Natural killer cell (primary cell): ENCODE data around the gene KRTAP5-8. TPM values are rescaled to one million over a fixed set of nuclear protein-coding genes. Genes with fewer than 3 reads are reported as not detected.

Source experiments
- ATAC-seq, 3 donors: fragments of 150-1000 bp in 2 of 3; fragments of 200-7000 bp in 1 of 3; cut with Tn5 transposase; 1 replicate in 1 of 3; 2 replicates in 2 of 3; pipeline ENCODE4 v1.10.0; 2021; ENCODE audit warnings: mild to moderate bottlenecking in 2 of 3, moderate library complexity in 2 of 3
- DNase-seq, 2 donors: peaks; one replicate each; pipeline versions ENCODE4 v3.0.0 to v3.0.0-alpha.2; 2013 to 2021; ENCODE audit warnings: mixed read lengths in 1 of 2
- H3K27ac ChIP-seq: one replicate; pipeline ENCODE4 v1.5.1; 2013; ENCODE audit warnings: mild to moderate bottlenecking, low read length
- H3K27me3 ChIP-seq: one replicate; pipeline ENCODE4 v1.6.1; 2013; ENCODE audit warnings: low read length; ENCODE audit not compliant: control insufficient read depth, insufficient read depth
- H3K36me3 ChIP-seq: one replicate; pipeline ENCODE4 v1.6.1; 2013; ENCODE audit warnings: low read length; ENCODE audit not compliant: control insufficient read depth, insufficient read depth
- H3K4me1 ChIP-seq: one replicate; pipeline ENCODE4 v1.6.1; 2013; ENCODE audit warnings: low read length; ENCODE audit not compliant: control insufficient read depth, insufficient read depth
- H3K4me3 ChIP-seq: one replicate; pipeline ENCODE4 v1.5.1; 2013; ENCODE audit warnings: low read length
- H3K9me3 ChIP-seq: one replicate; pipeline ENCODE4 v1.6.1; 2013; ENCODE audit warnings: low read length; ENCODE audit not compliant: control insufficient read depth, insufficient read depth
- H3K27ac Mint-ChIP-seq, 2 donors: one replicate each; pipeline ENCODE4 v1.8.0; 2022; ENCODE audit warnings: mild to moderate bottlenecking in 2 of 2, mixed read lengths in 2 of 2, moderate library complexity in 1 of 2
- H3K27me3 Mint-ChIP-seq, 2 donors: one replicate each; pipeline ENCODE4 v1.8.0; 2022; ENCODE audit warnings: low read depth in 2 of 2, mixed read lengths in 2 of 2
- H3K36me3 Mint-ChIP-seq: one replicate; pipeline ENCODE4 v1.8.0; 2022; ENCODE audit warnings: mixed read lengths
- H3K4me1 Mint-ChIP-seq, 2 donors: one replicate each; pipeline ENCODE4 v1.8.0; 2022; ENCODE audit warnings: mixed read lengths in 2 of 2
- H3K4me3 Mint-ChIP-seq: one replicate; pipeline ENCODE4 v1.8.0; 2022; ENCODE audit warnings: mild to moderate bottlenecking, moderate library complexity, mixed read lengths
- H3K9me3 Mint-ChIP-seq, 2 donors: one replicate each; pipeline ENCODE4 v1.8.0; 2022; ENCODE audit warnings: mixed read lengths in 2 of 2
- WGBS: methylation state at CpG from one replicate; pipeline ENCODE4 v1.1.7; 2013; ENCODE audit warnings: missing lambda C conversion rate; ENCODE audit not compliant: insufficient coverage; 5-methylcytosine and 5-hydroxymethylcytosine counted together
- intact Hi-C: fragments of 100-400 bp; cut with micrococcal nuclease; formaldehyde crosslinking; loops from one replicate; pipeline ENCODE4 v1.14.2; 2022
- total RNA-seq, 4 donors: library from RNA; stranded (reverse); fragments of 120-200 nt in 1 of 4; gene quantifications; one replicate each; pipeline versions ENCODE4 v1.2.3 to v1.2.4, GENCODE V29; 2013 to 2022
- TF ChIP-seq, protein P1 (sequence below): fragments of 200-600 bp; IDR thresholded peaks from one replicate; pipeline ENCODE4 v1.8.0; 2022; ENCODE audit warnings: antibody characterized with exemption

KRTAP5-8 gene
- total RNA-seq, 3 donors from 2014 or later (not counting 1 experiment from before 2014, with no cell fraction given): not detected

DNA sequence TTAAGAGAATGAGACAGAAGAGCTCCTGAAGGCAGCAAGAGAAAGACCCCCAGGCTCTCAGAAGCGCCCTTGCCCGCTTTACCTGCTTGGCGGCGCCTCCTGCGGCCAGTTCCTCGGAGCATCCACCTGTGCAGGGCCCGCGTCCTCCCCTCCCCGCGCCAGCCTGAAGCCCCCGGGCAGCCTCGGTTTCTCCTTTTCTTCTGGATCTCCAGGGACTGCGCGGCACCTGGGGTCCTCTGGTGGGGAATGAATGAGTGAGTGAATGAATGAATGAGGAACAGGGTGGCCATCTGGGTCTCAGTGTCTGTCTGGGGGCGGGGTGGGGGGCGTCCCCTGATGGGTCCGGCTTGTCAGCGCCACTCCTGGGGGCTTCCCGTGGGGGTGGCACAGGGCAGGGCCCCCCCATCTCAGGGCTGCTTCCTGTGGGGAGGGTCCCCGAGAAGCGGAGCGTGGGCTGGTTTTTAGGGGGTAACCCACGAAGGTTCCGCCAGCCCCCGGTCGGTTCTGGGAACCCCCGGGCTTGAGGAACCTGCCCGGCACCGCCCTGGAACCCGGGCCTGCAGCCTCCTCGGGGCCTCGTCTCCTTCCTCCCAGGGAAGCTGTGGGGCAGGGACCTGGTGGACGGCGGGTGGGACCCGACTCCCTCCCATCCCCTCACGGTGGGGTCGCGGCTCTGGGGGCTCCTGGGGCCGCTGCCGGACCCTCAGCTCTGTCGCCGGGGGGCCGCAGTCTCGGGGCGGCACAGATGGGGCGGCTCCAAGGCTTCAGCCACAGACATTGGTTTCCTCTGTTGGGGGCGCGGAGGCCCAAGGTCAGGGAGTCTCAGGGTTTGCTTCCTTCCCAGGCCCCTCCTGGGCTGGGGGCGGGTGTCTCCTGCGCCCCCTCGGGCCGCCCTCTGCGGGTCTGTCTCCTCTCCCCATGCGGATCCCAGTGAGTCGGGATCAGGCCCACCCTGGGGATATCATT, 19.0 kb upstream of the KRTAP5-8 start:
- intact Hi-C loops: no loop called here

DNA sequence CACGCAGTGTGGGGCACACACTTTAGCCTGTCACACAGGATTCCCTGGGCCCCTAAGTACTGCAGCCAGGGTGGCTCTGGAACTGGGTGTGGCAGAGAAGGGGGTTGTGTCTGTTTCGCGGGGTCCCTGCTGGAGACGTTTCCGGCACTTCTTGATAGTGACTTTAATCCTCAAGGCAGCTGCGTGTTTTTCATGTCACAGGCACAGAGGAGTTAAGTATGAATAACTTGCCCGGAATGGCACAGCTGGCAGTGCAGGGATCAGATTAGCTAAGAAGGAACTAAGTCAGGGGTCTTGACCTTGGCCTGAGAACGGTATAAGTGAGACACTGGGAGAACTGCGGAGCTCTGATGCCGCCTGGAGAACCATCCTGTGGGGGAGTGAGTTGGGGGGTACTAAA, 18.3 kb upstream of the KRTAP5-8 start:
- WGBS: 95% methylated on average over 10 of the region's 10 CpGs
- no peaks in the 10 kb centered on the region for H3K36me3 ChIP-seq
- peaks cover 0 to 2% of the 10 kb centered on the region in 2 donors for H3K9me3 Mint-ChIP-seq
- no peaks in the 10 kb centered on the region for H3K4me1 Mint-ChIP-seq
- intact Hi-C loops: no loop called here
- ATAC-seq (no peak), DNase-seq (no peak)
- H3K4me3 ChIP-seq: no peak overlapping the region
- H3K4me1 ChIP-seq: no peaks in the 10 kb centered on the region
- H3K27me3 ChIP-seq: no peaks in the 10 kb centered on the region
- H3K4me3 Mint-ChIP-seq: no peak overlapping the region
- H3K27ac ChIP-seq: no peak overlapping the region
- no peak overlapping the region for H3K27ac Mint-ChIP-seq
- TF ChIP-seq, protein P1, sequence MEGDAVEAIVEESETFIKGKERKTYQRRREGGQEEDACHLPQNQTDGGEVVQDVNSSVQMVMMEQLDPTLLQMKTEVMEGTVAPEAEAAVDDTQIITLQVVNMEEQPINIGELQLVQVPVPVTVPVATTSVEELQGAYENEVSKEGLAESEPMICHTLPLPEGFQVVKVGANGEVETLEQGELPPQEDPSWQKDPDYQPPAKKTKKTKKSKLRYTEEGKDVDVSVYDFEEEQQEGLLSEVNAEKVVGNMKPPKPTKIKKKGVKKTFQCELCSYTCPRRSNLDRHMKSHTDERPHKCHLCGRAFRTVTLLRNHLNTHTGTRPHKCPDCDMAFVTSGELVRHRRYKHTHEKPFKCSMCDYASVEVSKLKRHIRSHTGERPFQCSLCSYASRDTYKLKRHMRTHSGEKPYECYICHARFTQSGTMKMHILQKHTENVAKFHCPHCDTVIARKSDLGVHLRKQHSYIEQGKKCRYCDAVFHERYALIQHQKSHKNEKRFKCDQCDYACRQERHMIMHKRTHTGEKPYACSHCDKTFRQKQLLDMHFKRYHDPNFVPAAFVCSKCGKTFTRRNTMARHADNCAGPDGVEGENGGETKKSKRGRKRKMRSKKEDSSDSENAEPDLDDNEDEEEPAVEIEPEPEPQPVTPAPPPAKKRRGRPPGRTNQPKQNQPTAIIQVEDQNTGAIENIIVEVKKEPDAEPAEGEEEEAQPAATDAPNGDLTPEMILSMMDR: no peak
- H3K9me3 ChIP-seq: no peaks in the 10 kb centered on the region
- no peaks in the 10 kb centered on the region for H3K27me3 Mint-ChIP-seq
- no peaks in the 10 kb centered on the region for H3K36me3 Mint-ChIP-seq

More for the DNA sequence above, 19.0 kb upstream of the KRTAP5-8 start:
- H3K9me3 ChIP-seq: no peaks in the 10 kb centered on the region
- H3K27ac ChIP-seq: no peak overlapping the region
- Mint-ChIP-seq H3K27ac (no peak overlapping the region), H3K36me3 (peaks cover 4% of the 10 kb centered on the region), H3K4me3 (no peak overlapping the region), H3K9me3 (peaks cover 2 to 4% of the 10 kb centered on the region in 2 donors), H3K4me1 (no peaks in the 10 kb centered on the region), H3K27me3 (no peaks in the 10 kb centered on the region)
- no peaks in the 10 kb centered on the region for H3K27me3 ChIP-seq
- no peaks in the 10 kb centered on the region for H3K4me1 ChIP-seq
- TF ChIP-seq, protein P1: no peak
- 96% methylated on average over 53 of the region's 55 CpGs for WGBS
- DNase-seq (no peak), ATAC-seq (no peak)
- H3K36me3 ChIP-seq: no peaks in the 10 kb centered on the region
- no peak overlapping the region for H3K4me3 ChIP-seq

DNA sequence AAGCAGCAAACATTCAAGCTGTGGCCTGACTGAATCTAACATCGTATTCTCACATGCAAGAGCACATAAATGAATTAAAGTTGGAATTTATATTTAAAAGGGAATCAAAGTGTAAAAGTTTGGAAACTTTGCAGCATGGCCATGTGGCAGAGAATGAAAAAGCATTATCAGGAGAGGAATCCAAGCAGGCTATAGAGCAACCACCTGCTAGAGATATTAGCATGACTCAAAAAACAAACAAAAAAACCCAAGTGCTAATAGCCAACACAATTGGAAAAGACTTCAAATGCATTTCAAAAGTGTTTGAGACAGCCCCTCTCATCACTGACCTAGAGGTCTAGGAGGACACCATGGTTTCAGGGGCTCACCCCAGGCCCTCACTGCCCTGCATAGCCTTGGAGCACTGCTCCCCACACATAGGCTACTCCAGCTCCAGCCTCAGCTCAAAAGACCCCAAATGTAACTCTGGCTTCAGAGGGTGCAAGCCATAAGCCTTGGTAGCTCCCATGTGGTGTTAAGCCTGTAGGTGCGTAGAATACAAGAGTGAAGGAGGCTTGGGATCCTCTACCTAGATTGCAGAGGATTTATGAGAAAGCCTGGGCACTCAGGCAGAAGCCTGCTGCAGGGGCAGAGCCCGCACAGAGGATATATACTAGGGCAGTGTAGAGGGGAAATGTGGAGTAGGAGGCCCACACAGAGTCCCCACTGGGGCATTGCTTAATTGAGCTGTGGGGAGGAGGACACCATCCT, 12.5 kb upstream of the KRTAP5-8 start:
- Mint-ChIP-seq H3K4me3 (no peak overlapping the region), H3K27ac (no peak overlapping the region), H3K9me3 (no peaks in the 10 kb centered on the region), H3K27me3 (peaks cover 4 to 12% of the 10 kb centered on the region in 2 donors), H3K36me3 (no peaks in the 10 kb centered on the region), H3K4me1 (no peaks in the 10 kb centered on the region)
- Histone ChIP-seq H3K9me3 (no peaks in the 10 kb centered on the region), H3K4me1 (no peaks in the 10 kb centered on the region), H3K27me3 (no peaks in the 10 kb centered on the region), H3K36me3 (no peaks in the 10 kb centered on the region), H3K4me3 (no peak overlapping the region), H3K27ac (no peak overlapping the region)
- intact Hi-C loops: no loop called here
- DNase-seq (no peak), ATAC-seq (no peak)
- TF ChIP-seq, protein P1: no peak
- WGBS: 73% methylated on average over 3 of the region's 3 CpGs
